ENCODE results near the gene EIF2D. TPM values are rescaled to one million over a fixed set of nuclear protein-coding genes. Genes with fewer than 3 reads are reported as not detected.

The EIF2D gene
- total and polyA plus RNA-seq, 2 of the 4 experiments (the other 2 are of a cell fraction): 64.3 to 69.4 TPM

GRCh38 chr1:206580438-206581113 lies 31.7 kb downstream of the EIF2D start (continued):
- no peak for TF ChIP-seq MXI1 (IDR thresholded peaks at IDR 0.05; ENCODE audit: borderline replicate concordance, low read depth, low read length)

DNA sequence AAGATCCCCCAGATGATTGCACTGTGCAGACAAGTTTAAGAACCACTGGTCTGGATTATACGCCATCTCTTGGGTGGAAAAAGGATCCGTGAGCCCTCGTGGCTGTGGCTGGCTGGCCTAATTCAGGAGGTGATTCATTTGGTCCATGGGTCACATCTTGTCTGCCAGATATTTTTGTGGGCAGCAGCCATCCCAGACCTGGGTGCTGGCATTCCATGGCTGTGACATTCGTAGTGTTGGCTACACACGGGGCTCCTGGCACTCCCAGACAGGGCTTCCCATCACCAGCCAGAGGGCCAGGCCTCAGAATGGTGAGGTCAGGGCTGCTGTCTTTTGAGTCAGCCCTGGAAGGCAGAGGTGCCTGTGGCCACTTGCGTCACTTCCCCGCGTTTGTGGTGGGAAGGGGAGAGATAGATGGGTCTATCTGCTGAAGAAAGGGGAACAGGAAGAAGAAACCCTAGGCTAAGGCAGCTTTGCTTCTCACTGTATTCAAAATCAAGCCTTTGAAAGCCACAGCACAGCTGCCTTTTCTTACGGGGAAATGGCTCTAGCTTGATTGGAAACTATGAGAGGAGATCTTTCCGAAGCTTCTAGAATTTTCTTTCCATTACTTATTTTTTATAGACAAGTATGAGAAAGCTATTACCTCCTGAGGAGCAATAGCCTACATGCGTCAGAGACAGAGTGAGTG lies 32.4 kb downstream of the EIF2D start:
- H3K9me1 ChIP-seq (ENCODE audit: insufficient read depth, low read length): no peaks in the 10 kb centered on the region; the same call in 1 of the 2 replicates
- peaks cover 4% of the 10 kb centered on the region; the same call in 1 of the 2 replicates for H3K4me1 ChIP-seq (ENCODE audit: control insufficient read depth, insufficient read depth, low read length)
- no peak overlapping the region for H2AFZ ChIP-seq (replicated peaks; ENCODE audit: low read length, poor library complexity)
- ChIA-PET POLR2A (ENCODE audit: unreplicated experiment) (no interaction called here), CTCF (interaction anchor here (1.4 kb wide), 2 partner anchors 35 to 90 kb away, joined by 3 to 6 read pairs; no protein-coding TSS in a partner anchor)
- no peak overlapping the region for H2BK5ac ChIP-seq (ENCODE audit: low read depth, low read length, poor library complexity, severe bottlenecking)
- H2BK20ac ChIP-seq (ENCODE audit: low read depth, low read length): no peak overlapping the region
- no peaks in the 10 kb centered on the region for H3K27me3 ChIP-seq (ENCODE audit: control insufficient read depth, insufficient read depth, low read length)
- DNase-seq (peak; percentile 22), ATAC-seq (ENCODE audit: low read depth) (no peak)
- H3K27ac ChIP-seq (ENCODE audit: insufficient read depth, low read length): no peak overlapping the region
- H3K4me2 ChIP-seq (ENCODE audit: low read depth, low read length): no peak overlapping the region
- intact Hi-C loops (cut with micrococcal nuclease): no loop called here
- H3K56ac ChIP-seq (ENCODE audit: extremely low read depth, insufficient read depth, low read length): no peak overlapping the region
- H2AK5ac ChIP-seq (ENCODE audit: low read depth, low read length): no peak overlapping the region
- H3K36me3 ChIP-seq (ENCODE audit: control insufficient read depth, insufficient read depth, low read length): no peaks in the 10 kb centered on the region; the same call in 1 of the 2 replicates
- no peak overlapping the region for H4K5ac ChIP-seq (ENCODE audit: low read depth, low read length)
- no peak overlapping the region for H3K4ac ChIP-seq (ENCODE audit: low read depth, low read length)
- H3K9me3 ChIP-seq (ENCODE audit: control insufficient read depth, insufficient read depth, low read length): no peaks in the 10 kb centered on the region
- no peak overlapping the region for H2BK120ac ChIP-seq (ENCODE audit: low read depth, low read length)
- H4K8ac ChIP-seq (ENCODE audit: low read depth in 2 of 2, low read length in 2 of 2): no peak overlapping the region
- no peaks in the 10 kb centered on the region for H4K20me1 ChIP-seq (ENCODE audit: insufficient read depth, low read length)
- WGBS, 2 experiments (ENCODE audit: extremely low coverage in 2 of 2, insufficient read length in 1 of 2): 83% methylated on average over 2 of the region's 11 CpGs; no CpG with 5 or more reads in 1 of the 2 experiments
- no peak overlapping the region for H3K18ac ChIP-seq (ENCODE audit: low read depth, low read length)
- no peaks in the 10 kb centered on the region for H3K79me1 ChIP-seq (ENCODE audit: low read depth in 1 of 2, low read length in 2 of 2)
- H3K14ac ChIP-seq (replicated peaks; ENCODE audit: low read depth, low read length): 0 out of 2 replicates have a peak overlapping the region, but pooled peaks have one; percentile 60
- no peak overlapping the region for H3K4me3 ChIP-seq (ENCODE audit: insufficient read depth, low read depth, low read length)
- TF ChIP-seq BHLHE40 (IDR thresholded peaks at IDR 0.05; ENCODE audit: low read depth, low read length): no peak
- TF ChIP-seq FOS (IDR thresholded peaks at IDR 0.05; ENCODE audit: low read depth, low read length): no peak
- TF ChIP-seq ELK1 (IDR thresholded peaks at IDR 0.05; ENCODE audit: borderline replicate concordance, low read depth, low read length): no peak
- TF ChIP-seq RAD21 (IDR thresholded peaks at IDR 0.05; ENCODE audit: low read length): no peak
- TF ChIP-seq CEBPB (IDR thresholded peaks at IDR 0.05; ENCODE audit: low read depth, low read length): peak; percentile 80
- no peak overlapping the region for H3K23ac ChIP-seq (ENCODE audit: low read depth, low read length)
- dilution Hi-C loops (cut with HindIII; ENCODE audit: low sequenced_read_pairs, unreplicated experiment): no loop called here
- in situ Hi-C loops (cut with MboI; ENCODE audit: low sequenced_read_pairs): loop anchor here (5.0 kb wide), 2 partner anchors 33 to 93 kb away; no protein-coding TSS in a partner anchor
- no peak overlapping the region for H4K91ac ChIP-seq (ENCODE audit: insufficient read depth, low read depth, low read length)
- no peak overlapping the region for H2BK15ac ChIP-seq (ENCODE audit: low read depth, low read length)
- H2AK9ac ChIP-seq (replicated peaks; ENCODE audit: low read depth, low read length, poor library complexity): peak overlapping the region; percentile 80
- no TSS peak for BruUV-seq (replicated peaks)
- no peak overlapping the region for H3K9ac ChIP-seq (ENCODE audit: low read depth, low read length)
